HUES64 (cell line): ENCODE measurements around the gene GSTM2.
"Not testable (repeated sequence)": the region's sequence is repeated elsewhere in the genome, so short reads cannot be mapped to it uniquely, and the experiment has no call there.

Experiments used
- H3K27ac ChIP-seq: 2 replicates; pipeline ENCODE4 v1.7.0; 2013; ENCODE audit warnings: low read depth, low read length, inconsistent platforms
- H3K27me3 ChIP-seq: 2 replicates; pipeline ENCODE4 v1.6.1; 2013; ENCODE audit warnings: mild to moderate bottlenecking, low read length; ENCODE audit not compliant: insufficient read depth
- H3K36me3 ChIP-seq: 2 replicates; pipeline ENCODE4 v1.6.1; 2013; ENCODE audit warnings: mild to moderate bottlenecking, low read length; ENCODE audit not compliant: insufficient read depth
- H3K4me1 ChIP-seq: 2 replicates; pipeline ENCODE4 v1.6.1; 2013; ENCODE audit warnings: mild to moderate bottlenecking, low read length, moderate library complexity; ENCODE audit not compliant: insufficient read depth
- H3K4me3 ChIP-seq: 2 replicates; pipeline ENCODE4 v1.5.1; 2013; ENCODE audit warnings: mild to moderate bottlenecking, low read length, moderate library complexity
- H3K9ac ChIP-seq: 2 replicates; pipeline ENCODE4 v1.6.1; 2013; ENCODE audit warnings: mild to moderate bottlenecking, low read depth, low read length
- H3K9me3 ChIP-seq: 2 replicates; pipeline ENCODE4 v1.6.1; 2013; ENCODE audit warnings: low read depth, low read length; ENCODE audit not compliant: insufficient read depth
- WGBS: fragments of 150-250, 120-280 bp; methylation state at CpG from one replicate; pipeline ENCODE4 v1.1.7; 2013; ENCODE audit warnings: missing lambda C conversion rate; 5-methylcytosine and 5-hydroxymethylcytosine counted together

The GSTM2 gene

GRCh38 chr1:109687641-109688499 is 20.0 kb downstream of the GSTM2 start, which contains the start of gene GSTM1:
Gene GSTM1, plus strand, starts transcription at chr1:109687817. Its CDS starts 57 bp downstream, at chr1:109687874.
- no peak within 1 kb of the TSS for H3K4me3 ChIP-seq
- no peaks in the 10 kb centered on the region for H3K36me3 ChIP-seq
- H3K27me3 ChIP-seq = no peaks in the 10 kb centered on the region
- H3K9me3 ChIP-seq = no peaks in the 10 kb centered on the region
- WGBS = no CpG with 5 or more reads among the region's 46 CpGs
- no peak within 1 kb of the TSS for H3K9ac ChIP-seq
- no peak within 1 kb of the TSS for H3K27ac ChIP-seq
- H3K4me1 ChIP-seq = no peaks in the 10 kb centered on the region

DNA sequence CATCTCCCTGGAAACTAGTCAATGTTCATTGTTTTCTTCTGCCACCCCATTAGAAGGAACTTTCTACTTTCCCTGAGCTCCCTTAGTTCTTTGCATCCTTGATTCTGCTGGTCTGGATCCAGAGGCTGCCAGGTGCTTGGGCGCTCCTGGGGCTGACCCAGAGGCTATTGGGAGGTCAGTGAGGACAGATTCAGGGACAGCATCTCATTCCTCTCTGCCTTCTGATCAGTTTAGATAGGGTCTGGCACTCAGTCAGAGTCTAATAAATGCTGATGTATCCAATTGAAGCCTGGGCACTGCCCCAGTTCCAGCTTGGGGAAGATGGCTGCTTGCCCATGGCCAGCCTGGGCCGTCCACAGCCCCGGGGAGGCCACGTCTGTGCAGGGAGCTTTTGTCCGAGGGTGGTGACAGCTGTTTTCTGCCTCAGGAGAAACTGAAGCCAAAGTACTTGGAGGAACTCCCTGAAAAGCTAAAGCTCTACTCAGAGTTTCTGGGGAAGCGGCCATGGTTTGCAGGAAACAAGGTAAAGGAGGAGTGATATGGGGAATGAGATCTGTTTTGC is 22.1 kb downstream of the GSTM2 start:
- Histone ChIP-seq H3K27ac (no peak overlapping the region), H3K9ac (no peak overlapping the region), H3K4me1 (no peaks in the 10 kb centered on the region), H3K4me3 (no peak overlapping the region), H3K36me3 (no peaks in the 10 kb centered on the region), H3K27me3 (no peaks in the 10 kb centered on the region), H3K9me3 (no peaks in the 10 kb centered on the region)
- WGBS = no CpG with 5 or more reads among the region's 6 CpGs

DNA sequence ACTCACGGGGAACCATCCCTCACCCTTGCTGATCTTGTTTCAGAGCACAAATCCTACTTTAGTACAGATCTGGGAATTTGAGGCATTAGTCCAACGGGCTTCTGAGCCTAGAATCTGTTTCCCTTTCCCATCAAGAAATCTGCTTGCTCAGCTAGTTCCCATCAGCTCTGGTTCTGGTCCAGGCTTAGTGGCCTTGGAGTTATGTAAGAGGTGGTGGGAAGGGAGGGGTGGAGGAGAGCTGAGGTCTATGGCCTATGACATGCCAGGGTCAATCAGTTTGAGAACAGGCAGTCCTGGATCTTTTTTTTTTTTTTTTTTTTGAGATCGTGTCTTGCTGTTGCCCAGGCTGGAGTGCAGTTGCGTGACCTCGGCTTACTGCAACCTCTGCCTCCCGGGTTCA is 23.9 kb downstream of the GSTM2 start:
- no peak overlapping the region for H3K4me3 ChIP-seq
- H3K9ac ChIP-seq = no peak overlapping the region
- H3K36me3 ChIP-seq = no peaks in the 10 kb centered on the region

GRCh38 chr1:109694400-109694799 is 26.5 kb downstream of the GSTM2 start:
- not testable (repeated sequence) for H3K9me3 ChIP-seq, H3K27me3 ChIP-seq, H3K4me1 ChIP-seq, H3K36me3 ChIP-seq, H3K4me3 ChIP-seq, H3K9ac ChIP-seq, H3K27ac ChIP-seq
- no CpG with 5 or more reads among the region's 5 CpGs for WGBS

More for the DNA sequence above, 23.9 kb downstream of the GSTM2 start:
- Histone ChIP-seq H3K9me3 (no peaks in the 10 kb centered on the region), H3K27ac (no peak overlapping the region), H3K4me1 (no peaks in the 10 kb centered on the region), H3K27me3 (no peaks in the 10 kb centered on the region)
- WGBS = no CpG with 5 or more reads among the region's 6 CpGs

- no CpG with 5 or more reads among the region's 3 CpGs for WGBS
- not testable (repeated sequence) for H3K9me3 ChIP-seq, H3K4me3 ChIP-seq, H3K4me1 ChIP-seq, H3K27me3 ChIP-seq, H3K9ac ChIP-seq, H3K36me3 ChIP-seq, H3K27ac ChIP-seq
Measured at GRCh38 chr1:109695138-109695537, 27.3 kb downstream of the GSTM2 start.

DNA sequence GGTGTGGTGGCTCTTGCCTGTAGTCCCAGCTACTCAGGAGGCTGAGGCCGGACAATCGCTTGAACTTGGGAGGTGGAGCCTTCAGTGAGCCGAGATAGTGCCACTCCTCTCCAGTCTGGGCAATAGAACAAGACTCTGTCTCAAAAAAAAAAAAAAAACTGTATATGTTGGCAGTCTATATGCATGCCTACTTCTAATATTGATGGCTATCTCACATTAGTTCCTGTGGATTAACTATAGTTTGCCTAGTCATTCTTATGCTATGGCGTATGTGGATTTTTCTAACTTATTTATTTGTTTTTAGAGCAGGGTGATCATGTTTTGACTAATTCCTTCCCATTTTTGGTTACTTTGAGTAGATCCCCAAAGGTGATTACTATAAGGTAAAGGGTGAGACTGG is 29.2 kb downstream of the GSTM2 start:
- no peak overlapping the region for H3K9ac ChIP-seq
- no peaks in the 10 kb centered on the region for H3K4me1 ChIP-seq
- H3K9me3 ChIP-seq = no peaks in the 10 kb centered on the region
- no peak overlapping the region for H3K4me3 ChIP-seq
- no CpG with 5 or more reads among the region's 4 CpGs for WGBS
- no peak overlapping the region for H3K27ac ChIP-seq
- no peaks in the 10 kb centered on the region for H3K36me3 ChIP-seq
- H3K27me3 ChIP-seq = no peaks in the 10 kb centered on the region

- WGBS = no CpG with 5 or more reads among the region's 4 CpGs
Measured at GRCh38 chr1:109697861-109698260, 30.0 kb downstream of the GSTM2 start.

GRCh38 chr1:109702940-109703339 is 35.1 kb downstream of the GSTM2 start:
- H3K9me3 ChIP-seq = peaks cover 10% of the 10 kb centered on the region; the same call in 1 of the 2 replicates
- H3K27ac ChIP-seq, H3K4me3 ChIP-seq, H3K27me3 ChIP-seq, H3K9ac ChIP-seq, H3K4me1 ChIP-seq, H3K36me3 ChIP-seq: not testable (repeated sequence)
- 96% methylated on average over 3 of the region's 3 CpGs for WGBS

More at GRCh38 chr1:109697861-109698260, 30.0 kb downstream of the GSTM2 start:
- not testable (repeated sequence) for H3K27me3 ChIP-seq, H3K4me1 ChIP-seq, H3K36me3 ChIP-seq, H3K9ac ChIP-seq, H3K9me3 ChIP-seq, H3K27ac ChIP-seq, H3K4me3 ChIP-seq

DNA sequence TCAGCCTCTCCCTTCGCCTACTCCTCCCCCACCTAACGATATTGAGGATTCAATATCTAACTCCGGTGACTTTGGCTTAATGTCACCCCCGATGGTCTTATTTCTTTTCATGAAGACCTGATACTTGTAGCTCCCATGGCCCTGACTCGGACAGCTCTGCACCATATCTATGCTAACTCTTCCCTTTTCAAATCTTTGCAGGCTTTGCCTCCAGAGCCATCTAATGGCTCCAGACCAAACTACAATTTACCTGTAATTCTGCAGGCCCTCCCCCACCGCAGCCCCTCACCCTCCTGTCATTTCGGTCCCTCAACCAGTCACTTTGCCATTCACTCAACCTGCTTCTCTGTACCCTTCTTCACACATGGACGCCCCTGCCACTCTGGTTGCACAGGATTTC is 36.3 kb downstream of the GSTM2 start:
- no peak overlapping the region for H3K9ac ChIP-seq
- 73% methylated on average over 8 of the region's 8 CpGs for WGBS
- no peaks in the 10 kb centered on the region for H3K4me1 ChIP-seq
- H3K9me3 ChIP-seq = peaks cover 17% of the 10 kb centered on the region
- H3K27me3 ChIP-seq = no peaks in the 10 kb centered on the region
- no peak overlapping the region for H3K4me3 ChIP-seq
- H3K36me3 ChIP-seq = no peaks in the 10 kb centered on the region
- no peak overlapping the region for H3K27ac ChIP-seq

DNA sequence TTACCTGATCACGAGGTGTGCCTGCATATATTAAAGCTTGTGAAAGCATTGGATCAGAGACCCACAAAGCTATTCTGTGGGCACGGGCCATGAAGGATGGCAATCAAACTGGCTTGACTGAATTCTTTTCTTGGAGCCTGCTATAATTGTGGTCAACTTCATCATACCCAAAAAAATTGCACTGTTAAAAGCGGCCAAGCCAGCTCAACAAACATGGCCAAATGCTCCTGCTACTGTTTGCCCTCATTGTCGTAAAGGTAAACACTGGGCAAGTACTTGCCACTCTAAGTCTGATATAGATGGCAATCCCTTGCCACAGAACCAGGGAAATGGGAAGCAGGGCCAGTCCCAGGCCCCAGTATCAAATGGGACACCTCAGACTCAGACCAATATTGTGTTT is 37.6 kb downstream of the GSTM2 start:
- H3K4me1 ChIP-seq = no peaks in the 10 kb centered on the region
- H3K27ac ChIP-seq = no peak overlapping the region
- no peak overlapping the region for H3K4me3 ChIP-seq
- no peaks in the 10 kb centered on the region for H3K27me3 ChIP-seq
- no peak overlapping the region for H3K9ac ChIP-seq
- no peaks in the 10 kb centered on the region for H3K36me3 ChIP-seq
- peaks cover 18% of the 10 kb centered on the region for H3K9me3 ChIP-seq
- 94% methylated on average over 4 of the region's 4 CpGs for WGBS

DNA sequence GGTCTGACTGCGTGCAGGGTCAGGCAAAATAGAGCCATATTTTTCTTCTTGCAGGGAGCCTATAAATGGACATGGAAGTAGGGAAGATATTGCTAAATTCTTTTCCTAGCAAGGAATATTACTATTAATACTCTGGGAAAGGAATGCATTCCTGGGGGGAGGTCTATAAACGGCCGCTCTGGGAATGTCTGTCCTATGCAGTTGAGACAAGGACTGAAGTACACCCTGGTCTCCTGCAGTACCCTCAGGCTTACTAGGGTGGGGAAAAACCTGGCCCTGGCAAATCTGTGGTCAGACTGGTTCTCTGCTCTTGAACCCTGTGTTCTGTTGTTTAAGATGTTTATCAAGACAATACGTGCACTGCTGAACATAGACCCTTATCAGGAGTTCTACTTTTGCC is 41.1 kb downstream of the GSTM2 start:
- not testable (repeated sequence) for H3K9ac ChIP-seq, H3K4me3 ChIP-seq, H3K4me1 ChIP-seq, H3K36me3 ChIP-seq, H3K27me3 ChIP-seq, H3K27ac ChIP-seq
- whole genome bisulfite sequencing = 90% methylated on average over 4 of the region's 4 CpGs
- peaks cover 10% of the 10 kb centered on the region for H3K9me3 ChIP-seq
